H1 (cell line): ENCODE measurements around the gene BCAS1. TPM values are rescaled to one million over a fixed set of nuclear protein-coding genes. Genes with fewer than 3 reads are reported as not detected.

Experiments used
- CTCF ChIA-PET: fragments of 300-600 bp; sonication (Branson Sonifier 250); formaldehyde crosslinking; loops from one replicate; lab custom pipeline; 2021; ENCODE audit not compliant: partially characterized antibody; lab: Charles Lee
- POLR2A ChIA-PET: fragments of 300-600 bp; sonication (Branson Sonifier 250); formaldehyde crosslinking; loops from one replicate; lab custom pipeline; 2021; ENCODE audit warnings: inconsistent platforms; ENCODE audit not compliant: partially characterized antibody; lab: Charles Lee
- DNase-seq, 2 experiments: peaks; one replicate each; pipeline versions ENCODE4 v3.0.0 to v3.0.0-alpha.2; 2010 to 2022; ENCODE audit warnings: low spot score in 2 of 2, low read depth in 1 of 2, mixed read lengths in 1 of 2
- FAIRE-seq: peaks from 2 replicates; lab custom pipeline; 2011; peaks lifted over from hg19 to GRCh38; lab: Jason Lieb, UNC
- H2AFZ ChIP-seq: 2 replicates; pipeline ENCODE4 v1.8.1; 2012; ENCODE audit warnings: low read length, inconsistent platforms
- H2AK5ac ChIP-seq: 2 replicates; pipeline ENCODE4 v1.6.1; 2013; ENCODE audit warnings: low read depth, low read length
- H2BK120ac ChIP-seq: replicated peaks from 2 replicates; pipeline ENCODE3; 2013; ENCODE audit warnings: low read depth, low read length, inconsistent platforms
- H2BK12ac ChIP-seq: 2 replicates; pipeline ENCODE4 v1.6.1; 2013; ENCODE audit warnings: low read depth, low read length
- H2BK15ac ChIP-seq: 2 replicates; pipeline ENCODE4 v1.6.1; 2013; ENCODE audit warnings: low read length
- H2BK20ac ChIP-seq: 2 replicates; pipeline ENCODE4 v1.6.1; 2013; ENCODE audit warnings: low read length
- H2BK5ac ChIP-seq: 2 replicates; pipeline ENCODE4 v1.6.1; 2013; ENCODE audit warnings: low read depth, low read length
- H3K14ac ChIP-seq: 2 replicates; pipeline ENCODE4 v1.6.1; 2013; ENCODE audit warnings: inconsistent platforms; ENCODE audit not compliant: insufficient read length
- H3K18ac ChIP-seq: 2 replicates; pipeline ENCODE4 v1.6.1; 2013; ENCODE audit warnings: low read length; ENCODE audit errors: extremely low read depth
- H3K23ac ChIP-seq: 2 replicates; pipeline ENCODE4 v1.6.1; 2013; ENCODE audit warnings: inconsistent platforms; ENCODE audit not compliant: insufficient read length
- H3K23me2 ChIP-seq: 2 replicates; pipeline ENCODE4 v1.6.1; 2013; ENCODE audit warnings: low read depth, low read length
- H3K27ac ChIP-seq: 2 replicates; pipeline ENCODE4 v1.6.1; 2011; ENCODE audit warnings: low read depth, low read length, inconsistent platforms
- H3K27me3 ChIP-seq, 4 experiments: replicated peaks in 1 of 4; 1 replicate in 1 of 4; 2 replicates in 3 of 4; pipeline versions ENCODE4 v1.6.1 to v1.8.1; 2011 to 2013; ENCODE audit warnings: low read length in 3 of 4, mild to moderate bottlenecking in 3 of 4, inconsistent platforms in 2 of 4, mixed read lengths in 2 of 4, moderate library complexity in 1 of 4; ENCODE audit not compliant: control insufficient read depth in 3 of 4, insufficient read depth in 3 of 4; ENCODE audit errors: extremely low read depth in 1 of 4
- H3K36me3 ChIP-seq, 4 experiments: 2 replicates each; pipeline versions ENCODE4 v1.6.1 to v1.8.1; 2011 to 2013; ENCODE audit warnings: mild to moderate bottlenecking in 4 of 4, low read length in 3 of 4, moderate library complexity in 2 of 4, control low read depth in 1 of 4, inconsistent platforms in 1 of 4; ENCODE audit not compliant: insufficient read depth in 4 of 4, control insufficient read depth in 2 of 4
- H3K4ac ChIP-seq: replicated peaks from 2 replicates; pipeline ENCODE3; 2013; ENCODE audit warnings: low read length, low read depth, mixed read lengths, inconsistent platforms; ENCODE audit not compliant: insufficient read length
- H3K4me1 ChIP-seq, 4 experiments: replicated peaks in 1 of 4; 1 replicate in 1 of 4; 2 replicates in 3 of 4; pipeline versions ENCODE4 v1.6.1 to v1.8.1; 2011 to 2013; ENCODE audit warnings: low read length in 3 of 4, inconsistent platforms in 2 of 4, mixed read lengths in 1 of 4; ENCODE audit not compliant: insufficient read depth in 4 of 4, control insufficient read depth in 3 of 4
- H3K4me2 ChIP-seq, 2 experiments: 2 replicates each; pipeline versions ENCODE4 v1.6.1 to v1.8.1; 2011 to 2013; ENCODE audit warnings: low read depth in 2 of 2, low read length in 2 of 2, control low read depth in 1 of 2, inconsistent platforms in 1 of 2, mild to moderate bottlenecking in 1 of 2; ENCODE audit not compliant: insufficient read depth in 1 of 2
- H3K4me3 ChIP-seq, 4 experiments: fragments of 200-600, 300-600 bp in 1 of 4; sonication (generic), shearing (Covaris generic), sonication (Bioruptor Twin) in 1 of 4; 2 replicates each; pipeline versions ENCODE4 v1.5.1 to v1.8.1; 2011 to 2016; ENCODE audit warnings: low read length in 4 of 4, low read depth in 3 of 4, control low read depth in 2 of 4, inconsistent platforms in 2 of 4, mild to moderate bottlenecking in 2 of 4, mixed read lengths in 1 of 4, moderate library complexity in 1 of 4; ENCODE audit not compliant: insufficient read depth in 2 of 4; ENCODE audit errors: extremely low read depth in 1 of 4
- H3K56ac ChIP-seq: replicated peaks from 2 replicates; pipeline ENCODE3; 2013; ENCODE audit warnings: low read depth, mild to moderate bottlenecking, mixed read lengths, low read length, inconsistent platforms; ENCODE audit not compliant: insufficient read length
- H3K79me1 ChIP-seq: 2 replicates; pipeline ENCODE4 v1.6.1; 2013; ENCODE audit warnings: low read depth, low read length, control low read depth
- H3K79me2 ChIP-seq, 2 experiments: 2 replicates each; pipeline versions ENCODE4 v1.6.1 to v1.8.1; 2012 to 2013; ENCODE audit warnings: low read length in 2 of 2, mild to moderate bottlenecking in 2 of 2, inconsistent platforms in 1 of 2; ENCODE audit not compliant: insufficient read depth in 2 of 2, control insufficient read depth in 1 of 2
- H3K9ac ChIP-seq, 4 experiments: replicated peaks in 1 of 4; 1 replicate in 1 of 4; 2 replicates in 3 of 4; pipeline versions ENCODE4 v1.6.1 to v1.8.1; 2011 to 2013; ENCODE audit warnings: low read depth in 3 of 4, low read length in 3 of 4, control low read depth in 2 of 4, mild to moderate bottlenecking in 2 of 4, moderate library complexity in 2 of 4, inconsistent platforms in 1 of 4; ENCODE audit errors: extremely low read depth in 1 of 4
- H3K9me3 ChIP-seq, 2 experiments: 2 replicates each; pipeline versions ENCODE4 v1.6.1 to v1.8.1; 2012 to 2013; ENCODE audit warnings: mild to moderate bottlenecking in 2 of 2, moderate library complexity in 2 of 2, control low read depth in 1 of 2, inconsistent platforms in 1 of 2, low read depth in 1 of 2, low read length in 1 of 2, mixed read lengths in 1 of 2; ENCODE audit not compliant: insufficient read depth in 2 of 2
- H4K20me1 ChIP-seq, 2 experiments: replicated peaks in 1 of 2; 2 replicates each; pipeline versions ENCODE3 to v1.8.1; 2011 to 2013; ENCODE audit warnings: inconsistent platforms in 2 of 2, low read length in 2 of 2, mild to moderate bottlenecking in 1 of 2; ENCODE audit not compliant: insufficient read depth in 2 of 2, control insufficient read depth in 1 of 2
- H4K5ac ChIP-seq: 2 replicates; pipeline ENCODE4 v1.6.1; 2013; ENCODE audit warnings: low read length, low read depth, mixed read lengths, inconsistent platforms; ENCODE audit not compliant: insufficient read length
- H4K8ac ChIP-seq: 2 replicates; pipeline ENCODE4 v1.8.0; 2013; ENCODE audit warnings: mild to moderate bottlenecking, moderate library complexity, low read length, inconsistent platforms; ENCODE audit not compliant: insufficient read depth; ENCODE audit errors: extremely low read depth
- H4K91ac ChIP-seq: replicated peaks from 2 replicates; pipeline ENCODE3; 2013; ENCODE audit warnings: low read length, mixed read lengths, inconsistent platforms; ENCODE audit not compliant: insufficient read length
- ASH2L ChIP-seq: fragments of 200-600, 300-600 bp; sonication (generic); IDR thresholded peaks from one replicate; pipeline ENCODE4 v1.7.1; 2017; ENCODE audit warnings: low read length
- CREB1 ChIP-seq: IDR thresholded peaks from 2 replicates; pipeline ENCODE4 v1.6.1; 2012; ENCODE audit warnings: inconsistent platforms
- CTCF ChIP-seq, 3 experiments: IDR thresholded peaks; 1 replicate in 2 of 3; 2 replicates in 1 of 3; pipeline versions ENCODE4 v1.5.1 to v1.6.1; 2011; ENCODE audit warnings: low read length in 3 of 3, mild to moderate bottlenecking in 3 of 3, inconsistent platforms in 2 of 3, low read depth in 1 of 3, moderate library complexity in 1 of 3; ENCODE audit not compliant: insufficient read depth in 1 of 3; ENCODE audit errors: control extremely low read depth in 1 of 3
- GABPA ChIP-seq: IDR thresholded peaks from 2 replicates; pipeline ENCODE4 v1.6.1; 2011; ENCODE audit warnings: mild to moderate bottlenecking, low read length, moderate library complexity, borderline replicate concordance; ENCODE audit not compliant: insufficient read depth
- JUN ChIP-seq: IDR thresholded peaks from 2 replicates; pipeline ENCODE4 v1.6.1; 2011; ENCODE audit warnings: low read depth, mild to moderate bottlenecking, improper control_type of control experiment, low read length
- MAX ChIP-seq: IDR thresholded peaks from 2 replicates; pipeline ENCODE4 v1.6.1; 2012; ENCODE audit warnings: inconsistent platforms
- TAF7 ChIP-seq: optimal IDR thresholded peaks from 2 replicates; pipeline ENCODE3; 2011; ENCODE audit warnings: low read depth, mild to moderate bottlenecking, inconsistent platforms, low read length, moderate library complexity, borderline replicate concordance
- TCF12 ChIP-seq: IDR thresholded peaks from 2 replicates; pipeline ENCODE4 v1.6.1; 2011; ENCODE audit warnings: low read depth, mild to moderate bottlenecking, low read length
- WGBS, 2 experiments: shearing (Covaris generic) in 1 of 2; methylation state at CpG; one replicate each; pipeline versions ENCODE4 v1.1.6 to v1.1.7; 2013 to 2015; ENCODE audit warnings: low lambda C conversion rate in 2 of 2, mixed read lengths in 2 of 2, inconsistent platforms in 1 of 2, low coverage in 1 of 2, missing lambda C conversion rate in 1 of 2; ENCODE audit not compliant: insufficient replicate concordance in 2 of 2, insufficient coverage in 1 of 2, insufficient read length in 1 of 2; ENCODE audit errors: extremely low coverage in 1 of 2, missing lambda C conversion rate in 1 of 2; 5-methylcytosine and 5-hydroxymethylcytosine counted together
- polyA plus RNA-seq, 7 experiments: library from polyadenylated mRNA; depleted of rRNA in 3 of 7; stranded (reverse) in 5 of 7; unstranded in 2 of 7; fragments of >200 nt in 5 of 7; fragments of 200-250 nt in 2 of 7; gene quantifications; 1 replicate in 5 of 7; 2 replicates in 1 of 7; 4 replicates in 1 of 7; pipeline versions ENCODE4 v1.2.1 to v1.2.3, GENCODE V29; 2011 to 2013; ENCODE audit warnings: missing spikeins in 2 of 7, mixed read lengths in 2 of 7
- total RNA-seq: library from RNA; stranded (reverse); fragmentation: NEBNext Ultra II Directional; extraction: Animal tissue kit (Norgen Biotek cat#: 25700); gene quantifications from 2 replicates; pipeline ENCODE4 v1.2.1, GENCODE V29; 2021

Gene BCAS1
- total and polyA plus RNA-seq, 2 of the 8 experiments (the other 6 are each of a cell fraction or from before 2014, with no cell fraction given) = 0.06 to 0.19 TPM

- Histone ChIP-seq H4K8ac (no peak overlapping the region), H2AK5ac (no peak overlapping the region), H3K36me3 (no peaks in the 10 kb centered on the region), H2BK20ac (peak overlapping the region; percentile 75; the same call in 1 of the 2 replicates), H2BK15ac (peak overlapping the region; percentile 62), H3K79me1 (no peaks in the 10 kb centered on the region), H4K20me1 (no peaks in the 10 kb centered on the region), H3K4me1 (peaks cover 8 to 18% (median 16%) of the 10 kb centered on the region in 4 experiments; a peak in 6 of 7 replicates), H3K23me2 (no peaks in the 10 kb centered on the region; the same call in 1 of the 2 replicates), H3K18ac (peak overlapping the region; percentile 55), H3K56ac (no peak overlapping the region), H4K5ac (no peak overlapping the region), H3K4me3 (peak overlapping the region in 1 of 4 experiments; percentile 66; a peak in 1 of 8 replicates), H3K9me3 (peaks cover 3% of the 10 kb centered on the region in 2 experiments; a peak in 2 of 4 replicates), H3K27me3 (no peaks in the 10 kb centered on the region), H2BK12ac (0 out of 2 replicates have a peak overlapping the region, but pooled peaks have one; percentile 4), H3K4ac (no peak overlapping the region), H3K27ac (no peak overlapping the region), H2BK5ac (peak overlapping the region; percentile 36; the same call in 1 of the 2 replicates), H2AFZ (0 out of 2 replicates have a peak overlapping the region, but pooled peaks have one; percentile 36), H3K4me2 (peak overlapping the region; percentile 72 to 76; a peak in 2 of 4 replicates), H3K23ac (no peak overlapping the region), H3K14ac (no peak overlapping the region), H4K91ac (peak overlapping the region; percentile 61), H2BK120ac (peak overlapping the region; percentile 38), H3K79me2 (no peaks in the 10 kb centered on the region), H3K9ac (no peak overlapping the region)
- FAIRE-seq (no peak), DNase-seq (no peak)
- ChIA-PET POLR2A (interaction anchor here (0.8 to 2.5 kb wide), 7 partner anchors 15 to 341 kb away, joined by 3 to 20 read pairs (median 3); no protein-coding TSS in a partner anchor), CTCF (interaction anchor here (0.5 to 6.5 kb wide), 30 partner anchors 7 to 732 kb away, joined by 3 to 102 read pairs (median 6); no protein-coding TSS in a partner anchor)
- WGBS, 2 experiments = 65% methylated on average over 9 of the region's 9 CpGs; no CpG with 5 or more reads in 1 of the 2 experiments
- TF ChIP-seq GABPA (no peak), TAF7 (no peak), CREB1 (no peak), MAX (no peak), TCF12 (no peak), CTCF (IDR thresholded peaks at IDR 0.05; ENCODE audit: control extremely low read depth in 1 of 3, insufficient read depth in 1 of 3, low read depth in 1 of 3, low read length in 3 of 3) (no peak), JUN (no peak), ASH2L (no peak)
Observed at GRCh38 chr20:53914091-53914780, 156.2 kb downstream of the BCAS1 start.
